Measurements from ENCODE around the gene HIGD2B.

DNA sequence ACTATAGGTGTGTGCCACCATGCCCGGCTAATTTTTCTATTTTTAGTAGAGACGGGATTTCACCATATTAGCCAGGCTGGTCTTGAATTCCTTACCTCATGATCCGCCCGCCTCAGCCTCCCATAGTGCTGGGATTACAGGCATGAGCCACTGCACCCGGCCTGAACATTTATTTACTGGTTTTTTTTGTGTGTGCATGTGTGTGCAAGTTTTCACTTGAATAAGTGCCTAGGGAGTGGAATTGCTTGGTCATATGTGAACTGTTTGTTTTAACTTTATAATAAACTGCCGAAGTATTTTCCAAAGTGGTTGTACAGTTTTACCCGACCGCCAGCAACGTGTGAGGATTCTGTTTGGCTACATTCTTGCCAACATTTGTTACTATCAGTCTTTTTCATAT, 14.1 kb upstream of the HIGD2B start:
- TF ChIP-seq, protein P1, sequence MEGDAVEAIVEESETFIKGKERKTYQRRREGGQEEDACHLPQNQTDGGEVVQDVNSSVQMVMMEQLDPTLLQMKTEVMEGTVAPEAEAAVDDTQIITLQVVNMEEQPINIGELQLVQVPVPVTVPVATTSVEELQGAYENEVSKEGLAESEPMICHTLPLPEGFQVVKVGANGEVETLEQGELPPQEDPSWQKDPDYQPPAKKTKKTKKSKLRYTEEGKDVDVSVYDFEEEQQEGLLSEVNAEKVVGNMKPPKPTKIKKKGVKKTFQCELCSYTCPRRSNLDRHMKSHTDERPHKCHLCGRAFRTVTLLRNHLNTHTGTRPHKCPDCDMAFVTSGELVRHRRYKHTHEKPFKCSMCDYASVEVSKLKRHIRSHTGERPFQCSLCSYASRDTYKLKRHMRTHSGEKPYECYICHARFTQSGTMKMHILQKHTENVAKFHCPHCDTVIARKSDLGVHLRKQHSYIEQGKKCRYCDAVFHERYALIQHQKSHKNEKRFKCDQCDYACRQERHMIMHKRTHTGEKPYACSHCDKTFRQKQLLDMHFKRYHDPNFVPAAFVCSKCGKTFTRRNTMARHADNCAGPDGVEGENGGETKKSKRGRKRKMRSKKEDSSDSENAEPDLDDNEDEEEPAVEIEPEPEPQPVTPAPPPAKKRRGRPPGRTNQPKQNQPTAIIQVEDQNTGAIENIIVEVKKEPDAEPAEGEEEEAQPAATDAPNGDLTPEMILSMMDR (IDR thresholded peaks at IDR 0.05; ENCODE audit: low read depth, low read length, poor library complexity, severe bottlenecking) = no peak
- no peak for TF ChIP-seq EZH2phosphoT487 (IDR thresholded peaks at IDR 0.05; ENCODE audit: borderline replicate concordance, low read length)

All from DOHH2 (cell line).